ENCODE data around the gene EML4.
A peak's percentile ranks its signal among the peaks of the same experiment; 100 is the strongest.
"Not testable (repeated sequence)": the region's sequence is repeated elsewhere in the genome, so short reads cannot be mapped to it uniquely, and the experiment has no call there.

Gene EML4

GRCh38 chr2:42360493-42360889, 191.3 kb downstream of the EML4 start:
- no peak for DNase-seq (ENCODE audit: low read depth)

- peak; percentile 92 for DNase-seq (ENCODE audit: low read depth)
These were observed 192.0 kb downstream of the EML4 start, which contains the start of gene COX7A2L for GRCh38 chr2:42360890-42361727. TSS of gene COX7A2L (minus strand) at chr2:42361217. CDS start at chr2:42361161, 56 bp downstream.

GRCh38 chr2:42361728-42362283, 192.7 kb downstream of the EML4 start:
- no peak for DNase-seq (ENCODE audit: low read depth)

GRCh38 chr2:42363413-42363812, 194.3 kb downstream of the EML4 start:
- no peak for DNase-seq (ENCODE audit: low read depth)

- DNase-seq (ENCODE audit: low read depth): no peak
These were observed 195.5 kb downstream of the EML4 start for GRCh38 chr2:42364658-42365057.

- DNase-seq (ENCODE audit: low read depth): no peak
These were observed 197.3 kb downstream of the EML4 start for GRCh38 chr2:42366411-42366810.

- no peak for DNase-seq (ENCODE audit: low read depth)
These were observed 198.7 kb downstream of the EML4 start for GRCh38 chr2:42367835-42368234.

- DNase-seq (ENCODE audit: low read depth): no peak
These were observed 199.8 kb downstream of the EML4 start for GRCh38 chr2:42368817-42369531.

- no peak for DNase-seq (ENCODE audit: low read depth)
These were observed 200.5 kb downstream of the EML4 start for GRCh38 chr2:42369532-42370229.

- no peak for DNase-seq (ENCODE audit: low read depth)
These were observed 202.7 kb downstream of the EML4 start for GRCh38 chr2:42371611-42372473.

- DNase-seq (ENCODE audit: low read depth): no peak
These were observed 203.5 kb downstream of the EML4 start for GRCh38 chr2:42372474-42373200.

GRCh38 chr2:42376758-42377157, 207.6 kb downstream of the EML4 start:
- DNase-seq (ENCODE audit: low read depth): no peak

- DNase-seq (ENCODE audit: low read depth): no peak
These were observed 209.3 kb downstream of the EML4 start for GRCh38 chr2:42378415-42378814.

- DNase-seq (ENCODE audit: low read depth): not testable (repeated sequence)
These were observed 210.9 kb downstream of the EML4 start for GRCh38 chr2:42380026-42380425.

- DNase-seq (ENCODE audit: low read depth): no peak
These were observed 213.0 kb downstream of the EML4 start for GRCh38 chr2:42382144-42382543.

Data from stimulated activated CD8-positive, alpha-beta memory T cell treated with anti-CD3 and anti-CD28 coated beads, Interleukin-7, amount 100 ng/mL, for 24 hours (primary cell).